ENCODE data around the gene CC2D2B. TPM values are rescaled to one million over a fixed set of nuclear protein-coding genes. Genes with fewer than 3 reads are reported as not detected.
A peak's percentile ranks its signal among the peaks of the same experiment; 100 is the strongest.

The CC2D2B gene
- polyA plus RNA-seq, 3 donors: 0.08 to 1.8 TPM; not detected in 1

GRCh38 chr10:96023168-96023567, 115.4 kb downstream of the CC2D2B start:
- TF ChIP-seq CTCF (IDR thresholded peaks at IDR 0.05): no peak
- Histone ChIP-seq H3K36me3 (replicated peaks in 1 of 2; ENCODE audit: control insufficient read depth in 1 of 2, insufficient read depth in 2 of 2, low read length in 2 of 2) (no peaks in the 10 kb centered on the region), H3K79me2 (ENCODE audit: insufficient read depth, low read length) (no peaks in the 10 kb centered on the region), H3K4me3 (replicated peaks in 1 of 3; ENCODE audit: low read depth in 2 of 3, low read length in 3 of 3) (no peak overlapping the region), H3K9ac (ENCODE audit: insufficient read depth, low read length, poor library complexity, severe bottlenecking) (no peak overlapping the region), H3K27me3 (ENCODE audit: control insufficient read depth in 2 of 2, insufficient read depth in 2 of 2, low read length in 2 of 2) (no peaks in the 10 kb centered on the region), H3K27ac (ENCODE audit: low read depth in 1 of 2, low read length in 2 of 2) (no peak overlapping the region), H3K4me2 (replicated peaks; ENCODE audit: extremely low read depth, low read length, poor library complexity, severe bottlenecking) (no peak overlapping the region), H3K4me1 (ENCODE audit: control insufficient read depth in 1 of 2, insufficient read depth in 2 of 2, low read length in 2 of 2) (no peaks in the 10 kb centered on the region), H3K9me3 (replicated peaks in 1 of 2; ENCODE audit: control insufficient read depth in 1 of 2, insufficient read depth in 1 of 2, low read length in 2 of 2) (no peaks in the 10 kb centered on the region), H2AFZ (ENCODE audit: insufficient read depth, low read depth, low read length, poor library complexity, severe bottlenecking) (no peak overlapping the region), H4K20me1 (ENCODE audit: insufficient read depth, low read length) (no peaks in the 10 kb centered on the region)
- Mint-ChIP-seq H3K36me3 (peaks cover 4 to 5% of the 10 kb centered on the region in 2 donors), H3K27me3 (ENCODE audit: low read depth in 3 of 3) (peaks cover 0 to 2% (median 1%) of the 10 kb centered on the region in 3 donors), H3K4me1 (no peaks in the 10 kb centered on the region), H3K4me3 (no peak overlapping the region), H3K9me3 (no peaks in the 10 kb centered on the region), H3K27ac (no peak overlapping the region)
- intact Hi-C loops (cut with micrococcal nuclease): no loop called here
- no peak for DNase-seq

GRCh38 chr10:96025566-96025965, 117.8 kb downstream of the CC2D2B start:
- H3K4me3 Mint-ChIP-seq: no peak overlapping the region
- H3K4me1 Mint-ChIP-seq: no peaks in the 10 kb centered on the region
- intact Hi-C loops (cut with micrococcal nuclease): no loop called here
- 90% methylated on average over 2 of the region's 3 CpGs for WGBS (ENCODE audit: insufficient coverage)
- no peak overlapping the region for H2AFZ ChIP-seq (ENCODE audit: insufficient read depth, low read depth, low read length, poor library complexity, severe bottlenecking)
- no peaks in the 10 kb centered on the region for H3K27me3 ChIP-seq (ENCODE audit: control insufficient read depth in 2 of 2, insufficient read depth in 2 of 2, low read length in 2 of 2)
- H3K9me3 ChIP-seq (replicated peaks in 1 of 2; ENCODE audit: control insufficient read depth in 1 of 2, insufficient read depth in 1 of 2, low read length in 2 of 2): no peaks in the 10 kb centered on the region
- no peaks in the 10 kb centered on the region for H4K20me1 ChIP-seq (ENCODE audit: insufficient read depth, low read length)
- H3K79me2 ChIP-seq (ENCODE audit: insufficient read depth, low read length): no peaks in the 10 kb centered on the region
- H3K9me3 Mint-ChIP-seq: no peaks in the 10 kb centered on the region
- H3K4me3 ChIP-seq (replicated peaks in 1 of 3; ENCODE audit: low read depth in 2 of 3, low read length in 3 of 3): no peak overlapping the region
- no peaks in the 10 kb centered on the region for H3K4me1 ChIP-seq (ENCODE audit: control insufficient read depth in 1 of 2, insufficient read depth in 2 of 2, low read length in 2 of 2)
- DNase-seq: peak in 2 of 3 donors; percentile 0 to 6
- no peak overlapping the region for H3K9ac ChIP-seq (ENCODE audit: insufficient read depth, low read length, poor library complexity, severe bottlenecking)
- no peak overlapping the region for H3K27ac ChIP-seq (ENCODE audit: low read depth in 1 of 2, low read length in 2 of 2)
- no peak overlapping the region for H3K27ac Mint-ChIP-seq
- H3K36me3 ChIP-seq (replicated peaks in 1 of 2; ENCODE audit: control insufficient read depth in 1 of 2, insufficient read depth in 2 of 2, low read length in 2 of 2): no peaks in the 10 kb centered on the region
- H3K27me3 Mint-ChIP-seq (ENCODE audit: low read depth in 3 of 3): peaks cover 0 to 2% (median 1%) of the 10 kb centered on the region in 3 donors
- H3K4me2 ChIP-seq (replicated peaks; ENCODE audit: extremely low read depth, low read length, poor library complexity, severe bottlenecking): no peak overlapping the region
- peak; percentile 12 for TF ChIP-seq CTCF (IDR thresholded peaks at IDR 0.05)
- H3K36me3 Mint-ChIP-seq: peaks cover 3 to 4% of the 10 kb centered on the region in 2 donors
